Lower leg skin (tissue), 4 donors: Measurements from ENCODE around the gene SOHLH1. TPM values are rescaled to one million over a fixed set of nuclear protein-coding genes. Genes with fewer than 3 reads are reported as not detected.

Source experiments
- DNase-seq, 2 donors: peaks; one replicate each; pipeline ENCODE4 v3.0.0-alpha.2; 2019; ENCODE audit warnings: low spot score in 2 of 2
- H3K4me3 ChIP-seq: fragments of 200-600 bp; sonication (generic); 2 replicates; pipeline ENCODE4 v1.5.1; 2017; ENCODE audit warnings: mild to moderate bottlenecking, low read depth; ENCODE audit not compliant: poor library complexity, severe bottlenecking
- POLR2A ChIP-seq, 2 donors: fragments of 450-650 bp; IDR thresholded peaks; one replicate each; pipeline ENCODE4 v1.6.1; 2016 to 2017; ENCODE audit warnings: antibody characterized with exemption in 2 of 2, mild to moderate bottlenecking in 1 of 2, moderate library complexity in 1 of 2
- WGBS, 2 donors: methylation state at CpG; one replicate each; pipeline ENCODE4 v1.1.5; 2018; 5-methylcytosine and 5-hydroxymethylcytosine counted together
- intact Hi-C: fragments of 100-400 bp; cut with DNase I; formaldehyde crosslinking; loops from one replicate; pipeline ENCODE4 v1.15.0; 2023; ENCODE audit warnings: low total_unique reads
- total RNA-seq, 4 donors: library from RNA; depleted of rRNA; stranded (reverse); fragments of >200 nt; gene quantifications; one replicate each; pipeline ENCODE4 v1.1.0, GENCODE V29; 2016
- TF ChIP-seq, protein P1 (sequence below), 3 donors: fragments of 450-650 bp; IDR thresholded peaks; one replicate each; pipeline ENCODE4 v1.5.1; 2016; ENCODE audit warnings: antibody characterized with exemption in 3 of 3, mild to moderate bottlenecking in 3 of 3, moderate library complexity in 2 of 3

SOHLH1 gene
- total RNA-seq, 4 donors from 2014 or later = 0.71 TPM; not detected in 3

DNA sequence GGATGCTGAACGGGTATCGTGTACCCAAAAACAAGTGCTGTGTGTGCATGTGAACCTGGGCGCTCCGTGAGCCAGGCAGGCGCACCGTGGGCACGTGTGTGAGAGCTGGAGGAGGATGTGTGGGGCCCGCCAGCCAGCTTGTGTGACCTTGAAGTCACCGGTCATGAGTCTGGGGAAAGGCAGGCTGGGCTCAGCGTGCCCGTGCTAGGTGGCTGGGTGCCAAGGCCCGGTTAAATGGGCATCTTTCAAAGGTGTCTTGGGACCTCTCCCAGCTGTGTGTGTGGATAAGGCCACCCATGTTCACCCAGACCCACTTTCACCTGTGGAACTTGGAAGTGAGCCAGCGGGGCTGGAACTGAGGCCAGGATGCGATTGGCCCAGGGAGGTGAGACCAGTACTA lies 6.1 kb upstream of the SOHLH1 start:
- no peak overlapping the region for H3K4me3 ChIP-seq
- intact Hi-C loops = no loop called here
- no peak for DNase-seq
- WGBS, 2 donors = 59 to 63% methylated on average over 14 of the region's 14 CpGs
- TF ChIP-seq, protein P1, sequence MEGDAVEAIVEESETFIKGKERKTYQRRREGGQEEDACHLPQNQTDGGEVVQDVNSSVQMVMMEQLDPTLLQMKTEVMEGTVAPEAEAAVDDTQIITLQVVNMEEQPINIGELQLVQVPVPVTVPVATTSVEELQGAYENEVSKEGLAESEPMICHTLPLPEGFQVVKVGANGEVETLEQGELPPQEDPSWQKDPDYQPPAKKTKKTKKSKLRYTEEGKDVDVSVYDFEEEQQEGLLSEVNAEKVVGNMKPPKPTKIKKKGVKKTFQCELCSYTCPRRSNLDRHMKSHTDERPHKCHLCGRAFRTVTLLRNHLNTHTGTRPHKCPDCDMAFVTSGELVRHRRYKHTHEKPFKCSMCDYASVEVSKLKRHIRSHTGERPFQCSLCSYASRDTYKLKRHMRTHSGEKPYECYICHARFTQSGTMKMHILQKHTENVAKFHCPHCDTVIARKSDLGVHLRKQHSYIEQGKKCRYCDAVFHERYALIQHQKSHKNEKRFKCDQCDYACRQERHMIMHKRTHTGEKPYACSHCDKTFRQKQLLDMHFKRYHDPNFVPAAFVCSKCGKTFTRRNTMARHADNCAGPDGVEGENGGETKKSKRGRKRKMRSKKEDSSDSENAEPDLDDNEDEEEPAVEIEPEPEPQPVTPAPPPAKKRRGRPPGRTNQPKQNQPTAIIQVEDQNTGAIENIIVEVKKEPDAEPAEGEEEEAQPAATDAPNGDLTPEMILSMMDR (IDR thresholded peaks at IDR 0.05) = no peak
- no peak for TF ChIP-seq POLR2A (IDR thresholded peaks at IDR 0.05)

- DNase-seq = no peak
- no peak overlapping the region for H3K4me3 ChIP-seq
- intact Hi-C loops = no loop called here
- TF ChIP-seq, protein P1 (IDR thresholded peaks at IDR 0.05) = no peak
- no peak for TF ChIP-seq POLR2A (IDR thresholded peaks at IDR 0.05)
- 74 to 79% methylated on average over 3 to 5 of the region's 5 CpGs for WGBS, 2 donors
Observed at GRCh38 chr9:135704483-135704882, 5.2 kb upstream of the SOHLH1 start.

GRCh38 chr9:135703726-135704125 lies 4.4 kb upstream of the SOHLH1 start:
- intact Hi-C loops = no loop called here
- DNase-seq = no peak
- no peak overlapping the region for H3K4me3 ChIP-seq
- 17 to 46% methylated on average over 8 to 14 of the region's 14 CpGs for WGBS, 2 donors
- TF ChIP-seq, protein P1 (IDR thresholded peaks at IDR 0.05) = no peak
- no peak for TF ChIP-seq POLR2A (IDR thresholded peaks at IDR 0.05)

GRCh38 chr9:135701959-135702721 lies 2.9 kb upstream of the SOHLH1 start, which contains the start of gene KCNT1:
TSS of gene KCNT1 (plus strand) at chr9:135702185. CDS start at chr9:135702259, 74 bp downstream.
- no peak for TF ChIP-seq POLR2A (IDR thresholded peaks at IDR 0.05)
- TF ChIP-seq, protein P1 (IDR thresholded peaks at IDR 0.05) = no peak
- no peak for DNase-seq
- intact Hi-C loops = no loop called here
- 10 to 12% methylated on average over 41 to 60 of the region's 66 CpGs for WGBS, 2 donors
- no peak within 1 kb of the TSS for H3K4me3 ChIP-seq

- WGBS, 2 donors = 12 to 22% methylated on average over 23 to 29 of the region's 40 CpGs
- no peak for TF ChIP-seq POLR2A (IDR thresholded peaks at IDR 0.05)
- TF ChIP-seq, protein P1 (IDR thresholded peaks at IDR 0.05) = no peak
- no peak overlapping the region for H3K4me3 ChIP-seq
- DNase-seq = no peak
- intact Hi-C loops = no loop called here
Observed at GRCh38 chr9:135701067-135701958, 2.0 kb upstream of the SOHLH1 start.
